Putamen (tissue), 1 donor: Measurements from ENCODE around the gene PRSS27.
A peak's percentile ranks its signal among the peaks of the same experiment; 100 is the strongest.

Source experiments
- DNase-seq: peaks from one replicate; pipeline ENCODE4 v3.0.0-alpha.2; 2016; ENCODE audit warnings: low spot score

PRSS27 gene

GRCh38 chr16:2751577-2752034 lies 31.6 kb upstream of the PRSS27 start:
- no peak for DNase-seq

- DNase-seq, result no peak
Observed at GRCh38 chr16:2749936-2750335, 29.9 kb upstream of the PRSS27 start.

- no peak for DNase-seq
Observed at GRCh38 chr16:2749476-2749875, 29.5 kb upstream of the PRSS27 start.

GRCh38 chr16:2748757-2749455 lies 28.9 kb upstream of the PRSS27 start:
- DNase-seq, result no peak

- DNase-seq, result peak; percentile 48
Observed at GRCh38 chr16:2745961-2746360, 25.9 kb upstream of the PRSS27 start.

- no peak for DNase-seq
Observed at GRCh38 chr16:2745116-2745890, 25.3 kb upstream of the PRSS27 start.

GRCh38 chr16:2744711-2745110 lies 24.7 kb upstream of the PRSS27 start:
- no peak for DNase-seq

- DNase-seq, result no peak
Observed at GRCh38 chr16:2743007-2743810, 23.2 kb upstream of the PRSS27 start.

- DNase-seq, result no peak
Observed at GRCh38 chr16:2742323-2743006, 22.4 kb upstream of the PRSS27 start.

- no peak for DNase-seq
Observed at GRCh38 chr16:2741168-2741567, 21.1 kb upstream of the PRSS27 start.

- no peak for DNase-seq
Observed at GRCh38 chr16:2740476-2740875, 20.5 kb upstream of the PRSS27 start.

- no peak for DNase-seq
Observed at GRCh38 chr16:2739625-2740430, 19.8 kb upstream of the PRSS27 start.

GRCh38 chr16:2738615-2739014 lies 18.6 kb upstream of the PRSS27 start:
- DNase-seq, result no peak

- DNase-seq, result no peak
Observed at GRCh38 chr16:2737895-2738418, 17.9 kb upstream of the PRSS27 start.

- DNase-seq, result no peak
Observed at GRCh38 chr16:2737238-2737605, 17.2 kb upstream of the PRSS27 start.

GRCh38 chr16:2736476-2737237 lies 16.6 kb upstream of the PRSS27 start:
- DNase-seq, result no peak

- DNase-seq, result no peak
Observed at GRCh38 chr16:2734844-2735515, 15.0 kb upstream of the PRSS27 start.

GRCh38 chr16:2728034-2728433 lies 8.0 kb upstream of the PRSS27 start:
- no peak for DNase-seq

- DNase-seq, result no peak
Observed at GRCh38 chr16:2726923-2727322, 6.9 kb upstream of the PRSS27 start.
